ENCODE data around the gene SLC16A3. TPM values are rescaled to one million over a fixed set of nuclear protein-coding genes. Genes with fewer than 3 reads are reported as not detected.

Gene SLC16A3
- total and polyA plus RNA-seq, 2 of the 8 experiments (the other 6 are each of a cell fraction or from before 2014, with no cell fraction given) = 3.8 to 8.7 TPM

DNA sequence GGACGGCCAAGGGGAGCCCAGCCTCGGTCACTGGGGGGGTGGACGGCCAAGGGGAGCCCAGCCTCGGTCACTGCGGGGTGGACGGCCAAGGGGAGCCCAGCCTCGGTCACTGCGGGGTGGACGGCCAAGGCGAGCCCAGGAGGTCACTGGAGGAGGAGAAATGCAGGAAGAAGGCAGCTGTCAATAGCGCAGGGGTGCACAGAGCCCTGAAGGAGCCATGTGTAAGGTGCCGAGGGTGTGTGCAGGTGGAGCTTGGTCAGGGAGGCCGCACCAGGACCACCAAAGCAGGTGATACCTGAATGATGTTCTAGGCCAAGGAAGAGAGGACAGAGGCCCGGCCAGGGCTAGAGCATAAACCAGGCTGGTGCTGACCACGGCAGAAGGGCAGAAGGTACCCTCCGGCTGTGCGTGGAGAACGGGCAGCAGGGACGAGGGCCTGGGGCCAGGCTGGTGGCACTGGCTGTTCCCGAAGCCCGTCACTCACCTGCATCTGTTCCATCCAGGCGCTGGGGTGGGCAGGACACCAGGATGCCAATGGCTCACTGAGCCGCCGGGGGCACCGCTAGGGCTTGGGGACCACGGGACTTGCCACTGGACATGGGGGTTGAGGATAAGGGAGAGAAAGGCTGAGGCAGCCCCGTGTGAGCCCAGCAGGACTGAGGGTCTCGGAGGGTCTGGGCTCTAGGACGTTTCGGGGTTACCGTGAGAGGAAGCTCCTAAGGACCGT is 10.3 kb upstream of the SLC16A3 start (continued):
- TF ChIP-seq MAFK (IDR thresholded peaks at IDR 0.05; ENCODE audit: low read depth, low read length) = no peak
- TF ChIP-seq, protein P1, sequence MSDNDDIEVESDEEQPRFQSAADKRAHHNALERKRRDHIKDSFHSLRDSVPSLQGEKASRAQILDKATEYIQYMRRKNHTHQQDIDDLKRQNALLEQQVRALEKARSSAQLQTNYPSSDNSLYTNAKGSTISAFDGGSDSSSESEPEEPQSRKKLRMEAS (IDR thresholded peaks at IDR 0.05) = no peak
- no peak for TF ChIP-seq POLR2AphosphoS5 (IDR thresholded peaks at IDR 0.05; ENCODE audit: low read depth, low read length)
- TF ChIP-seq CHD1 (IDR thresholded peaks at IDR 0.05; ENCODE audit: low read depth, low read length) = no peak
- no peak for TF ChIP-seq BCL11A (IDR thresholded peaks at IDR 0.05; ENCODE audit: low read depth in 2 of 2, low read length in 2 of 2)
- TF ChIP-seq EZH2 (IDR thresholded peaks at IDR 0.05; ENCODE audit: low read depth, low read length, severe bottlenecking) = no peak

Measured in H1 (cell line).